GM21825 (cell line): Measurements from ENCODE around the gene RABGAP1L.
A peak's percentile ranks its signal among the peaks of the same experiment; 100 is the strongest.
"Not testable (repeated sequence)": the region's sequence is repeated elsewhere in the genome, so short reads cannot be mapped to it uniquely, and the experiment has no call there.

ENCODE experiments used
- ATAC-seq: cut with Tn5 transposase; IDR thresholded peaks from one replicate; pipeline ENCODE4 v1.9.1; 2021; ENCODE audit warnings: mild to moderate bottlenecking, moderate library complexity; ENCODE audit not compliant: unreplicated experiment

The RABGAP1L gene

DNA sequence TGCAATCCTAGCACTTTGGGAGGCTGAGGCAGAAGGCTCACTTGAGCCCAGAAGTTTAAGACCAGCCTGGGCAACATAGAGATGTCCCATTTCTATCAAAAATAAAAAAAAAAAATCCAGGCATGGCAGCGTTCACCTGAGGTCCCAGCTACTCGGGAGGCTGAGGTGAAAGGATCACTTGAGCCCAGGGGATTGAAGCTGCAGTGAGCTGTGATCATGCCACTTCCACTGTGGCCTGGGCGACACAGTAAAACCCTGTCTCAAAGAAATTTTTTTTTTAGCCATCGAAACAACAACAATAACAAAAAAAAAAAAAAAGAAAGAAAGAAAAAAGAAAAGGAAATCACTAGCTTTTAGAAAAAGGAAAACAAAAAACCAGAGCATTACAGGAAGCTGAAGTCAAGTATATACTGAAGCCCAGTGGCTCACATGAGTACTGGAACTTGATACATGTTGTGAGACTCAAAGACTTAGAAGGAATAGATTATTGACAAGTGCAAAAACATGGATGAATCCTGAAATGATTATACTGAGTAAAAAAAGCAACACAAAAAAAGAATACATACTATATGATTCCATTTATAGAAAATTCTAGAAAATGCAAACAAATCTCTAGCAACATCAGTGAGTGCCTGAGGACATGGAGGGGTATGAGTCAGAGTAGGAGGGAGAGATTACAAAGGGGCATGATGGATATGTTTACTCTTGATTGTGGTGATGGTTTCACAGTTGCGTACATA lies 6.1 kb upstream of the RABGAP1L start:
- no peak for ATAC-seq

DNA sequence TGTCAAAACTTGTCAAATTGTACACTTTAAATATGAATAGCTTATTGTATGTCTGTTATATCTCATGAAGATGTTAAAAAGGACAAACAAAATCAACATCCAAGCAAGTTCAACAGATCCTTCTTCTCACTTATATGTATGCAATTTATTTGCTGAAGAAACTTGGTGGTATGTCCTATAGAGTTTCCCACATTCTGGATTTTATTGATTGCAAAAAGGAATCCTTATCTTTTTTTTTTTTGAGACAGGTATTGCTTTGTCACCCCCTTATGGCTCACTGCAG lies 5.6 kb upstream of the RABGAP1L start:
- ATAC-seq, result no peak

- no peak for ATAC-seq
Observed at GRCh38 chr1:174156437-174156836, 2.9 kb upstream of the RABGAP1L start.

GRCh38 chr1:174157157-174157806 lies 2.0 kb upstream of the RABGAP1L start:
- ATAC-seq, result peak; percentile 50

- no peak for ATAC-seq
Observed at GRCh38 chr1:174158767-174159251, 511 bp upstream of the RABGAP1L start.

- peak; percentile 14 for ATAC-seq
Observed at GRCh38 chr1:174160109-174160473, 771 bp downstream of the RABGAP1L start.

DNA sequence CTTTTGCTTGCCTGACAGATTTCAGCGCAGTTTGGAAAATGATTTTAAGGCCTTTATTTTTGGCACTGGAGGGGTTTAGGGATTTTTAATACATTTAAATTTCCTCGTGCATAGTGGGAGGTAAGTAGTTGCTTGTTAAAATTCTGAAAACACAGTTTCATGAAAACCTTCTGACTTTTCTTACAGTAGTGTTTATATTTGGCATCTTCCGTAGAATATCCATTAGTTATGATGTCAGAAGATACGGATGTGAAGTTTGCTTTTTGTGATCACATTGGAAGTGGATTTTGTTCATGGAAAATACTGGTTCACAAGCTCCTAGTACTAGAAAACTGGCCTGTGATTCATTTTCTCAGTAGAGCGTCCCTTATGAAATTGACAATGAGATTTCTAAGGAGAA lies 1.3 kb downstream of the RABGAP1L start:
- ATAC-seq, result no peak

GRCh38 chr1:174161813-174162212 lies 2.5 kb downstream of the RABGAP1L start:
- no peak for ATAC-seq

GRCh38 chr1:174164826-174165225 lies 5.5 kb downstream of the RABGAP1L start:
- no peak for ATAC-seq

GRCh38 chr1:174165471-174166137 lies 6.3 kb downstream of the RABGAP1L start:
- no peak for ATAC-seq

GRCh38 chr1:174166530-174167264 lies 7.4 kb downstream of the RABGAP1L start:
- ATAC-seq, result no peak

GRCh38 chr1:174167265-174167803 lies 8.0 kb downstream of the RABGAP1L start:
- no peak for ATAC-seq

DNA sequence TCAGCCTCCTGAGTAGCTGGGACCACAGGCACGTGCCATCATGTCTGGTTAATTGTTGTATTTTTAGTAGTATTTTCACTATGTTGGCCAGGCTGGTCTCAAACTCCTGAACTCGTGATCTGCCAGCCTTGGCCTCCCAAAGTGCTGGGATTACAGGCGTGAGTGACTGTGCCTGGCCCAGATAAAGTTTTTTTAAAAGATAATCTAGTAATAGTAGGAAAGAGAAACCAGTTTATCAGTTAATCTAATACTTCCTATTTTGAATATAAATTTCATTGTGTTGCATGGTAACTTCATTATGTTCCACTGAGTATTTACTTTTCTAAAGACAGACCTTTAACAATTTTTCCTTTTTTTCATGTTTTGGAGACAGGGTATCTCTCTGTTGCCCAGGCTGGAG lies 10.0 kb downstream of the RABGAP1L start:
- ATAC-seq, result no peak

- no peak for ATAC-seq
Observed at GRCh38 chr1:174171073-174171472, 11.8 kb downstream of the RABGAP1L start.

- ATAC-seq, result no peak
Observed at GRCh38 chr1:174174461-174175329, 15.4 kb downstream of the RABGAP1L start.

GRCh38 chr1:174178459-174178858 lies 19.1 kb downstream of the RABGAP1L start:
- not testable (repeated sequence) for ATAC-seq

GRCh38 chr1:174189428-174190062 lies 30.2 kb downstream of the RABGAP1L start:
- no peak for ATAC-seq

- no peak for ATAC-seq
Observed at GRCh38 chr1:174190691-174191199, 31.4 kb downstream of the RABGAP1L start.

DNA sequence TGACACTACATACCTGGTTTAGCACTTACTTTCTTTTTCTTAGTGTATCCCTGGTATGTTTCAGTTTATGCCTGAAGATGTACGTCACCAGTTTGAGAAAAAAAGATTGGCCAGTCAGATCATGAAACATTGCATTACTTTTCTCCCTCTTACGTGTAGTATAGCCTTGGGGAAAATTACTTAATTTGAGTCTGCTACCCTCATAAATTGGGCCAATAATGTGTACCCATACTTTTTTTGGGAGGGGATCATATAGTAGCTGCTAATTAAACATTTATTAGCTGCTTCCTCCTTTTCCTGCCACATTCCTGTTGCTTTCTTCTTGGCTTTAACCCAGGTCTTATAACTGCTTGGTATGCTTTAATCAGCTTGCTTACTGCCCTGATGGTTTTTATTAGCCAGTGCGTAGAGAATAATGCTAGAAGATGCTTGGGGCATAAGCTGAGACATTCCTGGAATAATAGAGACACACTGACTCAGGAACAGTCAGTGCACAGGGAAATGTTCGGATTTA lies 32.1 kb downstream of the RABGAP1L start:
- no peak for ATAC-seq
